ENCODE measurements around the gene PIP.
"Not testable (repeated sequence)": the region's sequence is repeated elsewhere in the genome, so short reads cannot be mapped to it uniquely, and the experiment has no call there.

DNA sequence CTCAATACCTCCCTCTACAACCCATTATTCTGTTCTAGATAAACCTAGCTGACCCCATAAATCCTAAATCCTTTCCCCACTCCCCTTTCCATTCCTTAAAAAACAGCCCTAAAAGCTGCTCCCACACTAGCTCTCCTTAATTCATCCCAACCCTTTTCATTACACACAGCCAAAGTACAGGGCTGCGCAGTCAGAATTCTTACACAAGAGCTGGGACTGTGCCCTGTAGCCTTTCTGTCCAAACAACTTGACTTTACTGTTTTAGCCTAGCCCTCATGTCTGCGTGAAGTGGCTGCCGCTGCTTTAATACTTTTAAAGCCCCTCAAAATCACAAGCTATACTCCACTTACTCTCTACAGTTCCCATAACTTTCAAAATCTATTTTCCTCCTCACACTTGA is 23.9 kb upstream of the PIP start:
- TF ChIP-seq ESRRG (CRISPR knock-in tag; IDR thresholded peaks at IDR 0.05); RARB (CRISPR knock-in tag; IDR thresholded peaks at IDR 0.05); ZNF565 (CRISPR knock-in tag; conservative IDR thresholded peaks at IDR 0.05; ENCODE audit: low read depth); ZNF8 (CRISPR knock-in tag; IDR thresholded peaks at IDR 0.05); PPARA (CRISPR knock-in tag; IDR thresholded peaks at IDR 0.05; ENCODE audit: borderline replicate concordance); ZFP3 (CRISPR knock-in tag; IDR thresholded peaks at IDR 0.05): not testable (repeated sequence)
- TF ChIP-seq, protein P1, sequence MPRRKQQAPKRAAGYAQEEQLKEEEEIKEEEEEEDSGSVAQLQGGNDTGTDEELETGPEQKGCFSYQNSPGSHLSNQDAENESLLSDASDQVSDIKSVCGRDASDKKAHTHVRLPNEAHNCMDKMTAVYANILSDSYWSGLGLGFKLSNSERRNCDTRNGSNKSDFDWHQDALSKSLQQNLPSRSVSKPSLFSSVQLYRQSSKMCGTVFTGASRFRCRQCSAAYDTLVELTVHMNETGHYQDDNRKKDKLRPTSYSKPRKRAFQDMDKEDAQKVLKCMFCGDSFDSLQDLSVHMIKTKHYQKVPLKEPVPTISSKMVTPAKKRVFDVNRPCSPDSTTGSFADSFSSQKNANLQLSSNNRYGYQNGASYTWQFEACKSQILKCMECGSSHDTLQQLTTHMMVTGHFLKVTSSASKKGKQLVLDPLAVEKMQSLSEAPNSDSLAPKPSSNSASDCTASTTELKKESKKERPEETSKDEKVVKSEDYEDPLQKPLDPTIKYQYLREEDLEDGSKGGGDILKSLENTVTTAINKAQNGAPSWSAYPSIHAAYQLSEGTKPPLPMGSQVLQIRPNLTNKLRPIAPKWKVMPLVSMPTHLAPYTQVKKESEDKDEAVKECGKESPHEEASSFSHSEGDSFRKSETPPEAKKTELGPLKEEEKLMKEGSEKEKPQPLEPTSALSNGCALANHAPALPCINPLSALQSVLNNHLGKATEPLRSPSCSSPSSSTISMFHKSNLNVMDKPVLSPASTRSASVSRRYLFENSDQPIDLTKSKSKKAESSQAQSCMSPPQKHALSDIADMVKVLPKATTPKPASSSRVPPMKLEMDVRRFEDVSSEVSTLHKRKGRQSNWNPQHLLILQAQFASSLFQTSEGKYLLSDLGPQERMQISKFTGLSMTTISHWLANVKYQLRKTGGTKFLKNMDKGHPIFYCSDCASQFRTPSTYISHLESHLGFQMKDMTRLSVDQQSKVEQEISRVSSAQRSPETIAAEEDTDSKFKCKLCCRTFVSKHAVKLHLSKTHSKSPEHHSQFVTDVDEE (CRISPR knock-in tag; IDR thresholded peaks at IDR 0.05): not testable (repeated sequence)
- TF ChIP-seq, protein P2, sequence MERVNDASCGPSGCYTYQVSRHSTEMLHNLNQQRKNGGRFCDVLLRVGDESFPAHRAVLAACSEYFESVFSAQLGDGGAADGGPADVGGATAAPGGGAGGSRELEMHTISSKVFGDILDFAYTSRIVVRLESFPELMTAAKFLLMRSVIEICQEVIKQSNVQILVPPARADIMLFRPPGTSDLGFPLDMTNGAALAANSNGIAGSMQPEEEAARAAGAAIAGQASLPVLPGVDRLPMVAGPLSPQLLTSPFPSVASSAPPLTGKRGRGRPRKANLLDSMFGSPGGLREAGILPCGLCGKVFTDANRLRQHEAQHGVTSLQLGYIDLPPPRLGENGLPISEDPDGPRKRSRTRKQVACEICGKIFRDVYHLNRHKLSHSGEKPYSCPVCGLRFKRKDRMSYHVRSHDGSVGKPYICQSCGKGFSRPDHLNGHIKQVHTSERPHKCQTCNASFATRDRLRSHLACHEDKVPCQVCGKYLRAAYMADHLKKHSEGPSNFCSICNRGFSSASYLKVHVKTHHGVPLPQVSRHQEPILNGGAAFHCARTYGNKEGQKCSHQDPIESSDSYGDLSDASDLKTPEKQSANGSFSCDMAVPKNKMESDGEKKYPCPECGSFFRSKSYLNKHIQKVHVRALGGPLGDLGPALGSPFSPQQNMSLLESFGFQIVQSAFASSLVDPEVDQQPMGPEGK (CRISPR knock-in tag; IDR thresholded peaks at IDR 0.05; ENCODE audit: borderline replicate concordance): not testable (repeated sequence)
